ENCODE measurements around the gene KSR2.

GRCh38 chr12:117641885-117642284, 326.9 kb downstream of the KSR2 start:
- TF ChIP-seq TAF1 (IDR thresholded peaks at IDR 0.05; ENCODE audit: low read depth, low read length): no peak
- no peak for TF ChIP-seq POLR2A (IDR thresholded peaks at IDR 0.05; ENCODE audit: low read depth, low read length)

Data from GM12891 (cell line).